Stimulated activated CD4-positive, alpha-beta T cell treated with anti-CD3 and anti-CD28 coated beads, Interleukin-4, amount 100 ng/mL, for 24 hours (primary cell): ENCODE results near the gene TULP4.
"Not testable (repeated sequence)": the region's sequence is repeated elsewhere in the genome, so short reads cannot be mapped to it uniquely, and the experiment has no call there.

ENCODE experiments used
- DNase-seq: peaks from one replicate; pipeline ENCODE4 v3.0.0-alpha.2; 2020

The TULP4 gene

GRCh38 chr6:158329531-158329930 lies 17.3 kb downstream of the TULP4 start:
- no peak for DNase-seq

- DNase-seq = no peak
Observed at GRCh38 chr6:158330016-158330415, 17.8 kb downstream of the TULP4 start.

- no peak for DNase-seq
Observed at GRCh38 chr6:158332237-158332636, 20.0 kb downstream of the TULP4 start.

GRCh38 chr6:158333094-158333493 lies 20.8 kb downstream of the TULP4 start:
- DNase-seq = no peak

- DNase-seq = no peak
Observed at GRCh38 chr6:158334534-158334933, 22.3 kb downstream of the TULP4 start.

- no peak for DNase-seq
Observed at GRCh38 chr6:158337332-158337731, 25.1 kb downstream of the TULP4 start.

- DNase-seq = no peak
Observed at GRCh38 chr6:158338311-158339112, 26.2 kb downstream of the TULP4 start.

- not testable (repeated sequence) for DNase-seq
Observed at GRCh38 chr6:158339197-158339596, 26.9 kb downstream of the TULP4 start.

GRCh38 chr6:158340252-158340651 lies 28.0 kb downstream of the TULP4 start:
- DNase-seq = no peak

GRCh38 chr6:158344534-158344933 lies 32.3 kb downstream of the TULP4 start:
- DNase-seq = no peak

- not testable (repeated sequence) for DNase-seq
Observed at GRCh38 chr6:158345444-158345843, 33.2 kb downstream of the TULP4 start.

GRCh38 chr6:158347335-158347734 lies 35.1 kb downstream of the TULP4 start:
- DNase-seq = no peak

GRCh38 chr6:158348737-158349504 lies 36.7 kb downstream of the TULP4 start:
- DNase-seq = not testable (repeated sequence)

- DNase-seq = not testable (repeated sequence)
Observed at GRCh38 chr6:158349505-158350275, 37.4 kb downstream of the TULP4 start.

- not testable (repeated sequence) for DNase-seq
Observed at GRCh38 chr6:158350731-158351130, 38.5 kb downstream of the TULP4 start.

- DNase-seq = no peak
Observed at GRCh38 chr6:158353883-158354877, 41.9 kb downstream of the TULP4 start.

GRCh38 chr6:158356586-158357546 lies 44.6 kb downstream of the TULP4 start:
- DNase-seq = no peak

- no peak for DNase-seq
Observed at GRCh38 chr6:158357570-158358216, 45.4 kb downstream of the TULP4 start.

GRCh38 chr6:158358450-158359077 lies 46.3 kb downstream of the TULP4 start:
- no peak for DNase-seq

GRCh38 chr6:158361068-158361467 lies 48.8 kb downstream of the TULP4 start:
- no peak for DNase-seq
